GM12878 (cell line): ENCODE measurements around the gene DDHD1. TPM values are rescaled to one million over a fixed set of nuclear protein-coding genes. Genes with fewer than 3 reads are reported as not detected.

ENCODE experiments used
- ATAC-seq: fragments of 200-7000 bp; cut with Tn5 transposase; 3 replicates; pipeline ENCODE4 v1.9.1; 2020; ENCODE audit warnings: mild to moderate bottlenecking, moderate library complexity
- BruUV-seq: library from RNA; stranded (reverse); fragments of 400-500 nt; replicated peaks from 2 replicates; lab custom pipeline; 2021; lab: Mats Ljungman, UMichigan
- CTCF ChIA-PET: fragments of 300-600 bp; sonication (Branson Sonifier 250); formaldehyde crosslinking; extraction: SDS; loops from one replicate; lab custom pipeline; 2021; ENCODE audit warnings: inconsistent platforms; lab: Yijun Ruan, JAX
- POLR2A ChIA-PET: fragments of 350-600 bp; formaldehyde crosslinking; extraction: SDS; loops from one replicate; lab custom pipeline; 2021; ENCODE audit warnings: inconsistent platforms; lab: Charles Lee
- RAD21 ChIA-PET: fragments of 300-600 bp; sonication (Branson Sonifier 250); formaldehyde crosslinking; loops from one replicate; lab custom pipeline; 2023; ENCODE audit warnings: antibody characterized with exemption; ENCODE audit not compliant: unreplicated experiment; lab: Charles Lee
- SMC1A ChIA-PET: fragments of 300-600 bp; sonication (Branson Sonifier 250); formaldehyde crosslinking; loops from one replicate; lab custom pipeline; 2023; ENCODE audit not compliant: unreplicated experiment, uncharacterized antibody; lab: Charles Lee
- DNase-seq: peaks from one replicate; pipeline ENCODE4 v3.0.0-alpha.2; 2011; ENCODE audit warnings: low read depth, low spot score
- FAIRE-seq: peaks from 3 replicates; lab custom pipeline; 2011; peaks lifted over from hg19 to GRCh38; lab: Jason Lieb, UNC
- H2AFZ ChIP-seq: 2 replicates; pipeline ENCODE4 v1.6.0; 2011; ENCODE audit warnings: low read depth, low read length, control low read depth; ENCODE audit not compliant: control insufficient read depth
- H3K27ac ChIP-seq: 2 replicates; pipeline ENCODE4 v1.5.1; 2011; ENCODE audit warnings: control low read depth; ENCODE audit not compliant: control insufficient read depth, insufficient read depth
- H3K27me3 ChIP-seq, 2 experiments: replicated peaks in 1 of 2; 2 replicates each; pipeline versions ENCODE4 v1.6.0 to v1.6.1; 2011; ENCODE audit warnings: low read length in 1 of 2; ENCODE audit not compliant: control insufficient read depth in 2 of 2, insufficient read depth in 2 of 2
- H3K36me3 ChIP-seq, 2 experiments: 2 replicates each; pipeline ENCODE4 v1.5.1; 2011; ENCODE audit warnings: low read length in 1 of 2; ENCODE audit not compliant: control insufficient read depth in 2 of 2, insufficient read depth in 2 of 2
- H3K4me1 ChIP-seq: 2 replicates; pipeline ENCODE4 v1.6.1; 2011; ENCODE audit warnings: mild to moderate bottlenecking, low read length, moderate library complexity, mixed read lengths; ENCODE audit not compliant: control insufficient read depth, insufficient read depth
- H3K4me2 ChIP-seq: 2 replicates; pipeline ENCODE4 v1.6.0; 2011; ENCODE audit warnings: control low read depth; ENCODE audit not compliant: control insufficient read depth, insufficient read depth
- H3K4me3 ChIP-seq: fragments of 200-600 bp; sonication (generic); 2 replicates; pipeline ENCODE4 v1.5.1; 2016
- H3K79me2 ChIP-seq: 2 replicates; pipeline ENCODE4 v1.6.0; 2011; ENCODE audit warnings: low read length; ENCODE audit not compliant: control insufficient read depth, insufficient read depth
- H3K9ac ChIP-seq: 2 replicates; pipeline ENCODE4 v1.8.0; 2011; ENCODE audit warnings: low read length, control low read depth, mixed read lengths; ENCODE audit not compliant: control insufficient read depth, insufficient read depth
- H3K9me3 ChIP-seq: replicated peaks from 3 replicates; pipeline ENCODE4 v1.5.1; 2011; ENCODE audit warnings: mild to moderate bottlenecking, low read length; ENCODE audit not compliant: control insufficient read depth, insufficient read depth
- H4K20me1 ChIP-seq: 2 replicates; pipeline ENCODE4 v1.6.0; 2011; ENCODE audit not compliant: control insufficient read depth, insufficient read depth
- BACH1 ChIP-seq: fragments of 450-650 bp; IDR thresholded peaks from 2 replicates; pipeline ENCODE4 v1.6.1; 2017; ENCODE audit warnings: mild to moderate bottlenecking, borderline replicate concordance
- BHLHE40 ChIP-seq, 2 experiments: fragments of 450-650 bp in 1 of 2; IDR thresholded peaks; 2 replicates each; pipeline ENCODE4 v1.6.1; 2011 to 2017; ENCODE audit warnings: low read depth in 2 of 2, borderline replicate concordance in 1 of 2, improper control_type of control experiment in 1 of 2, low read length in 1 of 2, mild to moderate bottlenecking in 1 of 2
- EED ChIP-seq: sonication (generic); IDR thresholded peaks from 2 replicates; pipeline ENCODE4 v1.6.1; 2016; ENCODE audit warnings: antibody characterized with exemption, low read depth
- FOXK2 ChIP-seq: fragments of 450-650 bp; IDR thresholded peaks from 2 replicates; pipeline ENCODE4 v1.6.1; 2017; ENCODE audit warnings: mild to moderate bottlenecking, moderate library complexity
- IKZF1 ChIP-seq: fragments of 450-650 bp; conservative IDR thresholded peaks from 2 replicates; pipeline ENCODE4 v1.6.1; 2017; ENCODE audit warnings: antibody characterized with exemption, mild to moderate bottlenecking
- IKZF2 ChIP-seq, 2 experiments: fragments of 450-650 bp; IDR thresholded peaks; 2 replicates each; pipeline ENCODE4 v1.6.1; 2017; ENCODE audit warnings: mild to moderate bottlenecking in 2 of 2, moderate library complexity in 2 of 2
- PAX5 ChIP-seq: IDR thresholded peaks from 2 replicates; pipeline ENCODE4 v1.6.1; 2011; ENCODE audit warnings: low read depth, low read length, borderline replicate concordance
- POLR2AphosphoS2 ChIP-seq: IDR thresholded peaks from 2 replicates; pipeline ENCODE4 v1.6.1; 2011; ENCODE audit warnings: low read depth, mild to moderate bottlenecking, low read length, improper control_type of control experiment, moderate library complexity
- RUNX3 ChIP-seq: IDR thresholded peaks from 2 replicates; pipeline ENCODE4 v1.6.1; 2012; ENCODE audit warnings: low read length, inconsistent platforms
- SPI1 ChIP-seq: IDR thresholded peaks from 2 replicates; pipeline ENCODE4 v1.6.1; 2011; ENCODE audit warnings: low read depth, mild to moderate bottlenecking, low read length, moderate library complexity, borderline replicate concordance; ENCODE audit not compliant: insufficient read depth
- TAF1 ChIP-seq: IDR thresholded peaks from 2 replicates; pipeline ENCODE4 v1.6.1; 2011; ENCODE audit warnings: mild to moderate bottlenecking, low read depth, low read length, borderline replicate concordance
- TCF3 ChIP-seq: IDR thresholded peaks from 2 replicates; pipeline ENCODE4 v1.6.1; 2012; ENCODE audit warnings: low read depth, mild to moderate bottlenecking, low read length, borderline replicate concordance; ENCODE audit not compliant: insufficient read depth
- ZNF274 ChIP-seq: IDR thresholded peaks from one replicate; pipeline ENCODE4 v1.8.0; 2011; ENCODE audit not compliant: insufficient read length, insufficient read depth
- WGBS: methylation state at CpG from one replicate; pipeline ENCODE4 v1.1.6; 2016; ENCODE audit warnings: low lambda C conversion rate; ENCODE audit not compliant: insufficient replicate concordance, insufficient coverage; ENCODE audit errors: missing lambda C conversion rate; 5-methylcytosine and 5-hydroxymethylcytosine counted together
- in situ Hi-C: fragments of 300-500 bp; cut with MboI; formaldehyde crosslinking; loops from 9 replicates; pipeline ENCODE4 v1.14.3; 2018; ENCODE audit warnings: mixed read lengths
- intact Hi-C: fragments of 100-400 bp; cut with micrococcal nuclease; formaldehyde crosslinking; loops from one replicate; pipeline ENCODE4 v1.14.2; 2022; ENCODE audit not compliant: unreplicated experiment
- polyA plus RNA-seq, 11 experiments: library from polyadenylated mRNA; depleted of rRNA in 4 of 11; unstranded in 6 of 11; stranded (reverse) in 5 of 11; fragments of >200 nt; fragmentation: Nextera tagmentation in 4 of 11; fragmentation: Illumina TruSeq in 1 of 11; extraction: Ambion mirVana in 4 of 11; extraction: Trizol in 1 of 11; gene quantifications; 1 replicate in 1 of 11; 2 replicates in 10 of 11; pipeline versions ENCODE4 v1.2.1 to v1.2.3, GENCODE V29; 2011 to 2016; ENCODE audit warnings: inconsistent platforms in 2 of 11, missing spikeins in 2 of 11, low read depth in 1 of 11
- total RNA-seq, 4 experiments: library from RNA; depleted of rRNA in 3 of 4; stranded (reverse); fragments of >200 nt in 3 of 4; fragmentation: Illumina TruSeq in 1 of 4; extraction: Trizol in 1 of 4; gene quantifications; 2 replicates each; pipeline versions ENCODE4 v1.2.1 to v1.2.3, GENCODE V29; 2013 to 2021
- TF ChIP-seq, protein P1 (sequence below): IDR thresholded peaks from 2 replicates; pipeline ENCODE4 v1.6.1; 2012; ENCODE audit warnings: mild to moderate bottlenecking, low read depth, low read length
- TF ChIP-seq, protein P2 (sequence below): fragments of 450-650 bp; IDR thresholded peaks from 2 replicates; pipeline ENCODE4 v1.6.1; 2017; ENCODE audit warnings: low read depth, mild to moderate bottlenecking, moderate library complexity

Gene DDHD1
- total and polyA plus RNA-seq, 10 of the 15 experiments (the other 5 are each of a cell fraction or from before 2014, with no cell fraction given): 7.7 to 52.3 (median 28.5) TPM

DNA sequence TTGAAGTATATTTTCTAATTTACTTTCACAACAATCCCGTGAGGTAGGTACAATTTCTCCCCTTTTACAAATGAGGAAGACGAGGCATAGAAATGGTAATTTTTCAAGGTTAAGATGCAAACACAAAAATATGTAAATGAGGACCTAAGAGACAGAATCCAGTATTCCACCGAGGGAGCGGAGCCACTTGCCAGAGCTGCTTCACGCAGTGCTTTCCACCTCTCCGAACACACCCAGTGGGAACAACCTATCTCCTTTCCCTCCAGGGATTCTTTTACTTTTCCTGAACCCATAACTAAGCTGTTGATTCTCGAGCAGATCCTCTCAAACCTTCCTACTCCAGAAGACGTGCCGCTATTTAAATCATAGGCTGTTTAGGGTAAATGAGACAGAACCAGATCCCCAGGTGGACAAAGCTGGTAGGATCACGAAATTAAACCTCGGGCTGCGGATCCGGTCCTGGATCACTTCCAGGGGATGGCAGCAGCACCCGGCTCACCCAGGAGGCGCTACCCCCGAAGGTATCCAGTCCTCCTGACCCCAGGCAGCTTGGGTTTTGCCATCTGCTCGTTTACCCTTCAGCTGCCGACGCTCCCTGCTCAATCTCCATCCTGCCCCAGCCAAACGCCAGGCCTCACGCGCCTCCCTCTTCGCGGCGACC, 1.5 kb downstream of the DDHD1 start (continued):
- TF ChIP-seq, protein P1, sequence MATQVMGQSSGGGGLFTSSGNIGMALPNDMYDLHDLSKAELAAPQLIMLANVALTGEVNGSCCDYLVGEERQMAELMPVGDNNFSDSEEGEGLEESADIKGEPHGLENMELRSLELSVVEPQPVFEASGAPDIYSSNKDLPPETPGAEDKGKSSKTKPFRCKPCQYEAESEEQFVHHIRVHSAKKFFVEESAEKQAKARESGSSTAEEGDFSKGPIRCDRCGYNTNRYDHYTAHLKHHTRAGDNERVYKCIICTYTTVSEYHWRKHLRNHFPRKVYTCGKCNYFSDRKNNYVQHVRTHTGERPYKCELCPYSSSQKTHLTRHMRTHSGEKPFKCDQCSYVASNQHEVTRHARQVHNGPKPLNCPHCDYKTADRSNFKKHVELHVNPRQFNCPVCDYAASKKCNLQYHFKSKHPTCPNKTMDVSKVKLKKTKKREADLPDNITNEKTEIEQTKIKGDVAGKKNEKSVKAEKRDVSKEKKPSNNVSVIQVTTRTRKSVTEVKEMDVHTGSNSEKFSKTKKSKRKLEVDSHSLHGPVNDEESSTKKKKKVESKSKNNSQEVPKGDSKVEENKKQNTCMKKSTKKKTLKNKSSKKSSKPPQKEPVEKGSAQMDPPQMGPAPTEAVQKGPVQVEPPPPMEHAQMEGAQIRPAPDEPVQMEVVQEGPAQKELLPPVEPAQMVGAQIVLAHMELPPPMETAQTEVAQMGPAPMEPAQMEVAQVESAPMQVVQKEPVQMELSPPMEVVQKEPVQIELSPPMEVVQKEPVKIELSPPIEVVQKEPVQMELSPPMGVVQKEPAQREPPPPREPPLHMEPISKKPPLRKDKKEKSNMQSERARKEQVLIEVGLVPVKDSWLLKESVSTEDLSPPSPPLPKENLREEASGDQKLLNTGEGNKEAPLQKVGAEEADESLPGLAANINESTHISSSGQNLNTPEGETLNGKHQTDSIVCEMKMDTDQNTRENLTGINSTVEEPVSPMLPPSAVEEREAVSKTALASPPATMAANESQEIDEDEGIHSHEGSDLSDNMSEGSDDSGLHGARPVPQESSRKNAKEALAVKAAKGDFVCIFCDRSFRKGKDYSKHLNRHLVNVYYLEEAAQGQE: no peak
- no peak for TF ChIP-seq BHLHE40 (IDR thresholded peaks at IDR 0.05; ENCODE audit: borderline replicate concordance in 1 of 2, low read depth in 2 of 2, low read length in 1 of 2)

DNA sequence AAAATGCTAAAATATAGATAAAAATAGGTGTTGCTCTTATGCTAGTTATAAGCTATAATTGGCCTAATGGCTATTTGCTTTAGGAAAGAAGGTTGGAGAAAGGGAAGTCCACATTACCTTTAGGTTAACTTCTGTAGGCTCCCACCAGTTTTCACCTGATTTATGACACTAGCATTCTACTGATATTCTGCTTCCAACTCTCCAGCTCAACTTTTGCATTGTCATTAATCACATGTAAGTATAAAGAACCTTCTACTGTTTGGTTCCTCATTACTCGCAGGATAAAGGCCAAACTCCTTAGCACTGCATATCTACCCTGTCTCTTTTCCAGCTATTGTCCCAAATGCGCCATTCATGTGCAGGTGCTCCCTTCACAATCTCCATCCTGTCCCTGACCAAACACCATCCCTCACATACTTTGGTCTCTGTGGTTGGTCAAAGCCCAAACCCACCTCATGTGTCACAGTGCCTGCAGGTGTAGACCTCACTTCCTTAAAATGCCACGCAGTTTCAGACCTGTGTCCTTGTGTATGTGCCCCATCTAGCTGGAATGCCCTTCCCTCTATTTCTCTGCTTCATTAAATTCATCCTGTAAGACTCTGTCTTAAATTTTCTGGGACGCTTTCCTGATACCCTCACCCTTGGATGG, 3.3 kb downstream of the DDHD1 start:
- 0 out of 4 replicates have a peak, but pooled peaks cover 0 to 3% of the 10 kb centered on the region in 2 experiments for H3K36me3 ChIP-seq
- no peak overlapping the region for H2AFZ ChIP-seq
- DNase-seq (no peak), ATAC-seq (no peak), FAIRE-seq (peak; percentile 44)
- CTCF ChIA-PET: interaction anchor here (0.6 to 6.9 kb wide), 10 partner anchors 9 to 1248 kb away, joined by 3 to 60 read pairs (median 3); no protein-coding TSS in a partner anchor
- H3K9ac ChIP-seq: peak overlapping the region; percentile 42
- peaks cover 26% of the 10 kb centered on the region for H3K4me1 ChIP-seq
- peak overlapping the region; percentile 94 for H3K4me3 ChIP-seq
- no peaks in the 10 kb centered on the region for H3K27me3 ChIP-seq
- H3K4me2 ChIP-seq: peak overlapping the region; percentile 86
- peak overlapping the region; percentile 88 for H3K27ac ChIP-seq
- H4K20me1 ChIP-seq: peaks cover 4% of the 10 kb centered on the region; the same call in 1 of the 2 replicates
- H3K9me3 ChIP-seq: no peaks in the 10 kb centered on the region
- POLR2A ChIA-PET: interaction anchor here (1.3 to 5.8 kb wide), 3 partner anchors 16 to 201 kb away, joined by 3 to 48 read pairs (median 5); no protein-coding TSS in a partner anchor
- SMC1A ChIA-PET: interaction anchor here (0.7 to 7.5 kb wide), 24 partner anchors 9 to 552 kb away, joined by 3 to 127 read pairs (median 4); no protein-coding TSS in a partner anchor
- in situ Hi-C loops (no loop called here), intact Hi-C loops (loop anchor here (5.0 kb wide), 1 partner anchor 92 kb away; no protein-coding TSS in a partner anchor)
- RAD21 ChIA-PET: interaction anchor here (0.8 to 7.0 kb wide), 13 partner anchors 12 to 231 kb away, joined by 3 to 98 read pairs (median 5); no protein-coding TSS in a partner anchor
- 45% methylated on average over 4 of the region's 4 CpGs for WGBS
- peaks cover 81% of the 10 kb centered on the region for H3K79me2 ChIP-seq
- BruUV-seq: no TSS peak
- TF ChIP-seq BACH1 (0 out of 2 replicates have a peak, but pooled peaks have one; percentile 21), EED (peak; percentile 68), IKZF2 (IDR thresholded peaks at IDR 0.05) (peak; percentile 40 to 62; a peak in 3 of 4 replicates), POLR2AphosphoS2 (no peak), SPI1 (peak; percentile 84; the same call in 1 of the 2 replicates), PAX5 (0 out of 2 replicates have a peak, but pooled peaks have one; percentile 43), RUNX3 (peak; percentile 79), TAF1 (no peak), IKZF1 (0 out of 2 replicates have a peak, but pooled peaks have one; percentile 38), TCF3 (no peak), ZNF274 (no peak), FOXK2 (no peak)
- TF ChIP-seq, protein P2, sequence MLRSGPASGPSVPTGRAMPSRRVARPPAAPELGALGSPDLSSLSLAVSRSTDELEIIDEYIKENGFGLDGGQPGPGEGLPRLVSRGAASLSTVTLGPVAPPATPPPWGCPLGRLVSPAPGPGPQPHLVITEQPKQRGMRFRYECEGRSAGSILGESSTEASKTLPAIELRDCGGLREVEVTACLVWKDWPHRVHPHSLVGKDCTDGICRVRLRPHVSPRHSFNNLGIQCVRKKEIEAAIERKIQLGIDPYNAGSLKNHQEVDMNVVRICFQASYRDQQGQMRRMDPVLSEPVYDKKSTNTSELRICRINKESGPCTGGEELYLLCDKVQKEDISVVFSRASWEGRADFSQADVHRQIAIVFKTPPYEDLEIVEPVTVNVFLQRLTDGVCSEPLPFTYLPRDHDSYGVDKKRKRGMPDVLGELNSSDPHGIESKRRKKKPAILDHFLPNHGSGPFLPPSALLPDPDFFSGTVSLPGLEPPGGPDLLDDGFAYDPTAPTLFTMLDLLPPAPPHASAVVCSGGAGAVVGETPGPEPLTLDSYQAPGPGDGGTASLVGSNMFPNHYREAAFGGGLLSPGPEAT: peak; percentile 28; the same call in 1 of the 2 replicates
